ENCODE data around the gene GBF1.

The GBF1 gene

GRCh38 chr10:102426803-102427287 is 181.5 kb downstream of the GBF1 start:
- no peak for DNase-seq

GRCh38 chr10:102429468-102429867 is 184.1 kb downstream of the GBF1 start:
- DNase-seq = no peak

- peak; percentile 42 for DNase-seq
Observed at GRCh38 chr10:102431452-102432124, 186.3 kb downstream of the GBF1 start.

Measured in NCI-H69 (cell line).